BJ (cell line): ENCODE measurements around the gene GSG1L. TPM values are rescaled to one million over a fixed set of nuclear protein-coding genes. Genes with fewer than 3 reads are reported as not detected.

ENCODE experiments used
- CTCF ChIA-PET: fragments of 350-600 bp; formaldehyde crosslinking; extraction: SDS; loops from one replicate; lab custom pipeline; 2021; ENCODE audit warnings: antibody characterized with exemption, inconsistent platforms; lab: Yijun Ruan, JAX
- POLR2A ChIA-PET: fragments of 300-600 bp; sonication (Branson Sonifier 250); formaldehyde crosslinking; extraction: SDS; loops from one replicate; lab custom pipeline; 2021; ENCODE audit warnings: antibody characterized with exemption; lab: Charles Lee
- DNase-seq: peaks from one replicate; pipeline ENCODE4 v3.0.0-alpha.2; 2011; ENCODE audit warnings: low read depth
- H3K27me3 ChIP-seq: 2 replicates; pipeline ENCODE4 v1.6.0; 2011; ENCODE audit warnings: low read length; ENCODE audit not compliant: control insufficient read depth, insufficient read depth
- H3K36me3 ChIP-seq: 2 replicates; pipeline ENCODE4 v1.5.1; 2011; ENCODE audit warnings: low read length; ENCODE audit not compliant: control insufficient read depth, insufficient read depth
- H3K4me3 ChIP-seq: 2 replicates; pipeline ENCODE4 v1.5.1; 2011; ENCODE audit warnings: low read depth, mild to moderate bottlenecking, control low read depth, low read length
- CTCF ChIP-seq: IDR thresholded peaks from 2 replicates; pipeline ENCODE4 v1.5.1; 2011; ENCODE audit warnings: low read depth, mild to moderate bottlenecking, control low read depth, inconsistent platforms, low read length, moderate library complexity; ENCODE audit not compliant: insufficient read depth
- polyA plus RNA-seq: library from polyadenylated mRNA; depleted of rRNA; stranded (reverse); fragments of >200 nt; gene quantifications from 2 replicates; pipeline ENCODE4 v1.2.3, GENCODE V29; 2011

Gene GSG1L
- polyA plus RNA-seq, 1 experiment: not detected

- H3K4me3 ChIP-seq: no peak overlapping the region
- H3K27me3 ChIP-seq: no peaks in the 10 kb centered on the region
- CTCF ChIA-PET: interaction anchor here (0.7 to 1.7 kb wide), 3 partner anchors 9 to 11 kb away, joined by 3 to 6 read pairs (median 5); no protein-coding TSS in a partner anchor
- no peak for DNase-seq
- peaks cover 18% of the 10 kb centered on the region for H3K36me3 ChIP-seq
- POLR2A ChIA-PET: no interaction called here
- TF ChIP-seq CTCF: no peak
Measured at GRCh38 chr16:27770271-27771196, 293.0 kb downstream of the GSG1L start.

- no peak overlapping the region for H3K4me3 ChIP-seq
- H3K27me3 ChIP-seq: no peaks in the 10 kb centered on the region
- TF ChIP-seq CTCF: no peak
- ChIA-PET CTCF (interaction anchor here (0.5 to 1.7 kb wide), 3 partner anchors 10 to 1232 kb away, joined by 3 to 5 read pairs (median 3); no protein-coding TSS in a partner anchor), POLR2A (no interaction called here)
- peaks cover 20% of the 10 kb centered on the region for H3K36me3 ChIP-seq
- DNase-seq: no peak
Measured at GRCh38 chr16:27769561-27770255, 293.8 kb downstream of the GSG1L start.

DNA sequence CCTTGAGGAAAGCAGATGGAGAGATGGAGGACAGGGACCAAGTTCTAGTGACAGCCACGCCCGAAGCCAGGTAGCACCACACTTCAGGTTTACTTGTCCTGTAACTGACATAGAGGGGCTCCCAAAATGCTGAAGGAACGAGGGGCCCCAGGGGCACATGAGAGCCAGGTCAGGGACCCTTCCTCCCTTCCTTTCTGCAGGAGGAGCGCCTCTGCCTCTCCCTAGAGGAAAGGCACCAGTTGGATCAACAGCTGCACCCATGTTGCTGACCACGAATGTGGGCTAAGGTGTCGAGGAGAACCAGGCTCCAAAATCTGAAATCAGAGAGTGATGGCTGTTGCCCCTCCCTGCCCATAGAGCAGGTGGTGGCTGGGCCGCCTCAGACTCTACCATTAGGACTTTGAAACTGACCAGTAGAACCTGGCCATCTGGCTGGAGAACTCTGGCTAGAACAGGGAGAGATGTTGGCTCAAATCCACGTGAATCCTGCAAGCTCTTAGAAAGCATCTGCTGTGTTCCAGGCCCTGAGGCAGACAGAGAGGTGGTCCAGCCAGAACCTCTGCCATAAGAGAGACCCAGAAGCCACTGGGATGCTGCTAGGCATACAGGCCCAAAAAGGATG, 294.8 kb downstream of the GSG1L start:
- Histone ChIP-seq H3K36me3 (peaks cover 19% of the 10 kb centered on the region), H3K27me3 (no peaks in the 10 kb centered on the region), H3K4me3 (no peak overlapping the region)
- POLR2A ChIA-PET: no interaction called here
- TF ChIP-seq CTCF: no peak
- no peak for DNase-seq
- CTCF ChIA-PET: interaction anchor here (1.7 kb wide), 1 partner anchor 9 kb away, joined by 5 read pairs; no protein-coding TSS in a partner anchor

DNA sequence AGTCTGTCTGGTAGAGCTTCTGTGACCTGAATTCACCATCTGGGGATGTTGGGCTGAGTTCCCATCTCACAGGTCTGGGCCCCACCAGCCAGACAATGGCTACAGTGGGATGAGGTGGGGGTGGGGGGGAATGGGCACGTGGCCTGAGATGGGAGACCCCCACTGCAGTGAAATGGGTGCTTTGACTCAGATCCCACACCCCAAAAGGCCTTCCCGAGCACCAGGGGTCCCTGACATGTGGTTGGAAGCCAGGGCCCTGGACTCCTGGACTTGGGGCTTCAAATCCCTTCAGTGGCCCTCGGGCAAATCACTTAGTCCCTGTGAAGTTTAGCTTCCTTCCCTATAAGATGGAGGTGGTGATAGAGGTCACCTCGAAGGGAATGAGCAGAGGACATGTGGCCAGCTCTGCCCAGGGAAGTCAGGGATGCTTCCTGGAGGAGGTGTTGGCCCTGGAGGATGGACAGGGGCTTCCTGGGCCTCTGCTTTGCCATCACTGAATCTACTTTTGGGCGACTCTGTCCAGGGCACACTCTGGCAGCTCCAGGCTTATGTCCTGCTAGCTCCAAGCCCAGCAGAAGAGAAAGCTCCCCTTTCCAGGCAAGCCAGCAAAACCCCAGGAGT, 295.4 kb downstream of the GSG1L start:
- TF ChIP-seq CTCF: no peak
- no peaks in the 10 kb centered on the region for H3K27me3 ChIP-seq
- CTCF ChIA-PET: no interaction called here
- H3K36me3 ChIP-seq: peaks cover 19% of the 10 kb centered on the region
- DNase-seq: no peak
- H3K4me3 ChIP-seq: no peak overlapping the region
- POLR2A ChIA-PET: no interaction called here
